OCI-LY3 (cell line): ENCODE results near the gene IMPG2.

Experiments
- H2AFZ ChIP-seq: fragments of 200-600, 300-600 bp; shearing (Covaris generic); 2 replicates; pipeline ENCODE4 v1.6.0; 2014; ENCODE audit warnings: antibody characterized with exemption, low read depth, low read length
- H3K27ac ChIP-seq: fragments of 200-600, 300-600 bp; sonication (generic); 2 replicates; pipeline ENCODE4 v1.5.1; 2014; ENCODE audit warnings: mild to moderate bottlenecking, low read length, moderate library complexity, mixed read lengths
- H3K27me3 ChIP-seq: fragments of 200-600, 300-600 bp; sonication (generic); 2 replicates; pipeline ENCODE4 v1.6.1; 2014; ENCODE audit warnings: low read depth, low read length, mixed read lengths
- H3K36me3 ChIP-seq: fragments of 200-600, 300-600 bp; sonication (generic); replicated peaks from 2 replicates; pipeline ENCODE3; 2014; ENCODE audit warnings: low read depth, low read length, mixed read lengths
- H3K4me1 ChIP-seq: fragments of 300-600, 200-600 bp; sonication (generic); 2 replicates; pipeline ENCODE4 v1.6.1; 2014; ENCODE audit warnings: low read length, mixed read lengths
- H3K4me2 ChIP-seq: fragments of 200-600, 300-600 bp; sonication (generic); 2 replicates; pipeline ENCODE4 v1.6.1; 2014; ENCODE audit warnings: low read length, mixed read lengths
- H3K4me3 ChIP-seq: fragments of 300-600, 200-600 bp; sonication (generic); 2 replicates; pipeline ENCODE4 v1.5.1; 2014; ENCODE audit warnings: antibody characterized with exemption, mild to moderate bottlenecking, low read length, moderate library complexity
- H3K79me2 ChIP-seq: fragments of 300-600, 200-600 bp; shearing (Covaris generic); 2 replicates; pipeline ENCODE4 v1.6.1; 2014; ENCODE audit warnings: mild to moderate bottlenecking, low read length, mixed read lengths
- H3K9ac ChIP-seq: fragments of 300-600, 200-600 bp; shearing (Covaris generic); 2 replicates; pipeline ENCODE4 v1.6.0; 2014; ENCODE audit warnings: mild to moderate bottlenecking, low read length, moderate library complexity
- H3K9me3 ChIP-seq: fragments of 200-600, 300-600 bp; shearing (Covaris generic); 2 replicates; pipeline ENCODE4 v1.6.1; 2014; ENCODE audit warnings: low read length, mixed read lengths; ENCODE audit not compliant: insufficient read depth
- H4K20me1 ChIP-seq: fragments of 200-600, 300-600 bp; sonication (generic); 2 replicates; pipeline ENCODE4 v1.6.1; 2016; ENCODE audit warnings: low read length, mixed read lengths; ENCODE audit not compliant: insufficient read depth
- EZH2phosphoT487 ChIP-seq: fragments of 200-600 bp; shearing (Covaris generic); IDR thresholded peaks from 2 replicates; pipeline ENCODE4 v1.6.1; 2018; ENCODE audit warnings: antibody characterized with exemption, mixed run types, low read depth
- TF ChIP-seq, protein P1 (sequence below): fragments of 200-600, 300-600 bp; sonication (generic); IDR thresholded peaks from 2 replicates; pipeline ENCODE4 v1.5.1; 2014; ENCODE audit warnings: antibody characterized with exemption, low read length, low read depth

Gene IMPG2

GRCh38 chr3:101333883-101334282, 13.5 kb upstream of the IMPG2 start:
- H3K9me3 ChIP-seq: no peaks in the 10 kb centered on the region
- H3K36me3 ChIP-seq: peaks cover 2% of the 10 kb centered on the region
- H4K20me1 ChIP-seq: no peaks in the 10 kb centered on the region
- no peak overlapping the region for H3K4me2 ChIP-seq
- no peak overlapping the region for H2AFZ ChIP-seq
- no peaks in the 10 kb centered on the region for H3K4me1 ChIP-seq
- H3K79me2 ChIP-seq: no peaks in the 10 kb centered on the region
- no peak overlapping the region for H3K27ac ChIP-seq
- no peaks in the 10 kb centered on the region for H3K27me3 ChIP-seq
- H3K4me3 ChIP-seq: no peak overlapping the region
- TF ChIP-seq EZH2phosphoT487: no peak
- TF ChIP-seq, protein P1, sequence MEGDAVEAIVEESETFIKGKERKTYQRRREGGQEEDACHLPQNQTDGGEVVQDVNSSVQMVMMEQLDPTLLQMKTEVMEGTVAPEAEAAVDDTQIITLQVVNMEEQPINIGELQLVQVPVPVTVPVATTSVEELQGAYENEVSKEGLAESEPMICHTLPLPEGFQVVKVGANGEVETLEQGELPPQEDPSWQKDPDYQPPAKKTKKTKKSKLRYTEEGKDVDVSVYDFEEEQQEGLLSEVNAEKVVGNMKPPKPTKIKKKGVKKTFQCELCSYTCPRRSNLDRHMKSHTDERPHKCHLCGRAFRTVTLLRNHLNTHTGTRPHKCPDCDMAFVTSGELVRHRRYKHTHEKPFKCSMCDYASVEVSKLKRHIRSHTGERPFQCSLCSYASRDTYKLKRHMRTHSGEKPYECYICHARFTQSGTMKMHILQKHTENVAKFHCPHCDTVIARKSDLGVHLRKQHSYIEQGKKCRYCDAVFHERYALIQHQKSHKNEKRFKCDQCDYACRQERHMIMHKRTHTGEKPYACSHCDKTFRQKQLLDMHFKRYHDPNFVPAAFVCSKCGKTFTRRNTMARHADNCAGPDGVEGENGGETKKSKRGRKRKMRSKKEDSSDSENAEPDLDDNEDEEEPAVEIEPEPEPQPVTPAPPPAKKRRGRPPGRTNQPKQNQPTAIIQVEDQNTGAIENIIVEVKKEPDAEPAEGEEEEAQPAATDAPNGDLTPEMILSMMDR: no peak
- H3K9ac ChIP-seq: no peak overlapping the region

GRCh38 chr3:101329016-101329673, 8.8 kb upstream of the IMPG2 start:
- no peak overlapping the region for H3K4me2 ChIP-seq
- H3K9ac ChIP-seq: no peak overlapping the region
- H2AFZ ChIP-seq: no peak overlapping the region
- no peaks in the 10 kb centered on the region for H3K36me3 ChIP-seq
- H3K27ac ChIP-seq: no peak overlapping the region
- no peaks in the 10 kb centered on the region for H3K79me2 ChIP-seq
- no peaks in the 10 kb centered on the region for H3K9me3 ChIP-seq
- no peaks in the 10 kb centered on the region for H3K27me3 ChIP-seq
- no peak for TF ChIP-seq EZH2phosphoT487
- TF ChIP-seq, protein P1: no peak
- H3K4me1 ChIP-seq: no peaks in the 10 kb centered on the region
- H3K4me3 ChIP-seq: no peak overlapping the region
- H4K20me1 ChIP-seq: no peaks in the 10 kb centered on the region

- no peak overlapping the region for H3K27ac ChIP-seq
- no peak overlapping the region for H3K4me2 ChIP-seq
- H3K4me1 ChIP-seq: no peaks in the 10 kb centered on the region
- H3K9ac ChIP-seq: no peak overlapping the region
- no peaks in the 10 kb centered on the region for H4K20me1 ChIP-seq
- H3K36me3 ChIP-seq: no peaks in the 10 kb centered on the region
- no peak overlapping the region for H3K4me3 ChIP-seq
- no peak for TF ChIP-seq EZH2phosphoT487
- TF ChIP-seq, protein P1: no peak
- H3K79me2 ChIP-seq: no peaks in the 10 kb centered on the region
- H3K27me3 ChIP-seq: no peaks in the 10 kb centered on the region
- H3K9me3 ChIP-seq: no peaks in the 10 kb centered on the region
- H2AFZ ChIP-seq: no peak overlapping the region
These were observed 5.2 kb upstream of the IMPG2 start for GRCh38 chr3:101325393-101326134.

DNA sequence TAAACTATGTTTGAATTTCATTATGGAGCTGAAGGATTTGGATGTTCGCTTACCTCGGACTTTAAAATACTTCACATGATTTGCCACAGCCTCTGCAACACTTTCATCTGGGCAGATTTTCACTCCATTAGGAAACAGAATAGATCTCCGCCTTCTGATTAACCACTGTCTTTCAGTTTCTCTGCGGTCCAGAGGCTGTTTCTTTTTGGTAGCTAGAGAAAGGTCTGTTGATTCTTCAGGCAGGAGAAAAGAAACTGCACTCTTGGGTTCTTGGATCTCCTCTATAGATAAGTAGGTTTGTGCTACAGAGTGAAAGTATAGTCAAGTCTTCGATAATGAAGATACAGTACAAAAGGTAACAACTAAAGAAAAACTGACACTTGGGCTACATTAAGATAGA, 844 bp downstream of the IMPG2 start:
- H3K4me2 ChIP-seq: no peak overlapping the region
- no peak overlapping the region for H3K27ac ChIP-seq
- no peak overlapping the region for H3K9ac ChIP-seq
- no peak overlapping the region for H2AFZ ChIP-seq
- H3K4me3 ChIP-seq: no peak overlapping the region
- no peaks in the 10 kb centered on the region for H4K20me1 ChIP-seq
- no peaks in the 10 kb centered on the region for H3K4me1 ChIP-seq
- no peak for TF ChIP-seq EZH2phosphoT487
- TF ChIP-seq, protein P1: no peak
- no peaks in the 10 kb centered on the region for H3K27me3 ChIP-seq
- H3K9me3 ChIP-seq: no peaks in the 10 kb centered on the region
- H3K36me3 ChIP-seq: no peaks in the 10 kb centered on the region
- H3K79me2 ChIP-seq: no peaks in the 10 kb centered on the region
